ENCODE results near the gene SPATA13.

- TF ChIP-seq CTCF (IDR thresholded peaks at IDR 0.05), result no peak
- TF ChIP-seq POLR2A (IDR thresholded peaks at IDR 0.05), result no peak
Observed at GRCh38 chr13:24213932-24214331, 53.4 kb downstream of the SPATA13 start.
